Purkinje cell (primary cell): ENCODE measurements around the gene BMP3. TPM values are rescaled to one million over a fixed set of nuclear protein-coding genes. Genes with fewer than 3 reads are reported as not detected.

Source experiments
- polyA plus RNA-seq: library from polyadenylated mRNA; unstranded; fragments of >200 nt; fragmentation: Nextera tagmentation; gene quantifications from 2 replicates; pipeline ENCODE4 v1.2.1, GENCODE V29; 2014

BMP3 gene
- polyA plus RNA-seq: 0.08 and 1.0 TPM in 2 replicates

DNA sequence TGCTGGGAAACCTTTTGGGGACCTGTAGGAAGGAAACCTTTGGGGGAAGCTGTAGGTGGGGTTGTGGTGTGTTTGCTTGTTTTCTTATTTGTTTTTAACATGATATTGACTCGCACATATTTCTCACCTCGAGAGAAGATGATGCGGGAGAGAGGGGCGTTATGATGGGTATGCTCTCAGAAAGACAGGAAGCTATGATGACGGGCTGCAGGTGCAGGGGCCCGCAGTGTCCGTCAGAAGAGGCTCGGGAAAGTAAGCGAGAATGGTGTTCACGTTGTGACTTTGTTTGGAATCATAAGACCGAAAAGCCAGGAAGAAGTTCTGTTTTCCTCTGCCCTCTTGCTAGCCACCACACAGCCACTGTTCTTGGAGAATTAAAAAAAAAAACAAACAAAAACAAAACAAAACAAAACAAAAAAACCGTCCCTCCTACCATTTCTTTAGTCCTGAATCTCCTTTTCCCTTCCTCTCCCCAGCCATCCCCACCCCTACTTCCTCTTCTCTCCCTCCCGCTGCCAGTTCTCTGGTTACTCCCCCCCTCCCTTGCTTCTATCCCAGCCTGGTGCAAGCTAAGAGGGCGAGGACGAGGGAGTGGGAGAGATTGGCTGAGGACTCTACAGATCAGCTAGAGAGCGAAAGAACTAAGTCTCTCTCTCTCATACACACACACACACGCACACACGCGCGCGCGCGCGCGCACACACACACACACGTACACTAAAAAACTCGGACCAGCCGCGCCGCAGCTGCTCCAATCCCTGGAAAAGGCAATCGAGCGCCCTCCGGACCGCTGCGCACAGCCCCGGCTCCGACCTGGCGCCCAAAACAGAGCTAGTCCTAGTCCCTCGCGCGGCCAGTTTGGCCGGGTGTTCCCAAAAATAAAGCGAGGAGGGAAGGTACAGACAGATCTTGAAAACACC is at the start of gene BMP3:
Gene BMP3 (plus strand): TSS at position 648 of the 920 bp plus-strand sequence. CDS start 577 bp downstream, outside the sequence.

Other genes with a start within 250 kb of the BMP3 start
- 1.7 TPM in 1 of 2 replicates, not detected in the other for gene PRKG2, start 184.5 kb downstream of the BMP3 start, polyA plus RNA-seq